GM19463 (cell line): ENCODE measurements around the gene TP53I11.

Experiments used
- ATAC-seq: cut with Tn5 transposase; IDR thresholded peaks from one replicate; pipeline ENCODE4 v1.9.1; 2021; ENCODE audit warnings: mild to moderate bottlenecking, moderate library complexity; ENCODE audit not compliant: unreplicated experiment

Gene TP53I11

DNA sequence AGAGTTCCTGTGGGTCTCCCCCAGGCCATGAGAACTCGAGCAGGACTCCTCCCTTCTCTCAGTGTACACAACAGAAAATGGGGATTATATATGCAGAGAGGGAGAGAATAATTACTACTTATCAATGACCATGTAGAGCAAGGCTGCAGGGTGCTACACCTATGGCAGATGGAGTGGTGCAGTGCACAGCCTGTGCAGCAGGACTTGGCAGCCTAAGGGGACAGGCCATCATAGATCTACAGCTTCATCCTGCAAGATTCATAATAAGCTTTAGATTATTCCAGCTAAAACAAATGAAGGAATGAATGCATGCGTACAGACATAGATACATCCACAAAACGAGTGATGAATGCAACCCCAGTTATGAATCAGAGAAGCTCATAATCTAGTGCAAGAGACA, 8.4 kb upstream of the TP53I11 start:
- no peak for ATAC-seq

DNA sequence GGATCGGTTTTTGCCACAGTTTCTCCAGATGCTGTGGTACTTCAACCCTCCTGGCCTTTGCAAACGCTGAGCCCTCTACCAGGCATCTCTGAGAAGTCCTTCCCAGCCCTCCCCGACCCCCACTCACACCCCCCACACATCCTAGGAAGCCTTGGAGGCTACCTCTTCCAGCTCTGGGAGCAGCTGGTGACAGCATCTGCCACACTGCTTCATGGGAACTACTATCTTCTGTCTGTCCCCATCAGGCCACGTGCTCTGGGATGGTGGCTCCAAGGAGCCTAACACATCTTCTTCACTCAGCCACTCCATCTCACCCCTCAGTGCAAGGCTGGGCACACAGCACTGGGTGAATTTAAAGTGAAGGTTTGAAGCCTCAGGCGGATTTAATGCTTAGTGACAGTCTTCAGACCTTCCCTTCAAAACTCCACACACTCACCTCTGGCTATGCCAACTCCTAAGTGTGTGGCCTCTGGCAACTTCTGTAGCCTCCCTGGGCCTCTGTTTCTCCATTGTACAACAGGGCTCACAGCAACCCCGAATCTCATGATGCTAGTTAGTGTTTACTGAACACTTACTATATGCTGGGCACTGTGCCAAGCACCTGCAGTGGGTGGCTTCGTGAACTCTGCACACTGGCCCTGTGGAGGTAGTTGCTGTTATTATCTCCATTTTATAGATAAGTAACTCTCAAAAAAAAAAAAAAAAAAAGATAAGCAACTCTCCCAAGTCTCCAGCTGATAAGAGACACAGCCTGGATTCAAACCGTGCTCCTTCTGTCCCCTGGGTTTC, 7.3 kb upstream of the TP53I11 start:
- no peak for ATAC-seq

DNA sequence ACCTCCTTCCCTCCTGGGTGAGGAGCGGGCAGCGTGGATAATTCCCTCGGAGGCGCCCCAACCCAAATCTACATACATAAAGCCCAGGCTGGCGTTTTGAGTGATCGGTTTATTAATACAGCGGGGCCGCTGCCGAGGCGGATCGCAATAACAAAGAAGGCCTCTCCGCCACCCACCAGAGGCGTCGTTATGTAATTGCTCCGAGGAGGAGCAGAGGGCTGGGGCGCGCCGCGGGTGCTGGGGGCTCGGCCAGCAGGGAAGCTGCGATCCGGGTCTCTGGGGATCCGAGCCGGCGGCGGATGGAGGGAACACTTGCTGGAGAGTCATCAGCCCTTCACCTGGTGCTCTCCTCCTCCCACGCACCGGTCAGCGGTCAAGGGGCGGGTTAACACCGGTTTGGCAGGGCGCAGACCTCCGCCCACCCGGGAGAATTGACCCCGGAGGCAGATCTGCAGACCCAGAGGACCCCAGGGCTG, 6.4 kb upstream of the TP53I11 start:
- no peak for ATAC-seq

DNA sequence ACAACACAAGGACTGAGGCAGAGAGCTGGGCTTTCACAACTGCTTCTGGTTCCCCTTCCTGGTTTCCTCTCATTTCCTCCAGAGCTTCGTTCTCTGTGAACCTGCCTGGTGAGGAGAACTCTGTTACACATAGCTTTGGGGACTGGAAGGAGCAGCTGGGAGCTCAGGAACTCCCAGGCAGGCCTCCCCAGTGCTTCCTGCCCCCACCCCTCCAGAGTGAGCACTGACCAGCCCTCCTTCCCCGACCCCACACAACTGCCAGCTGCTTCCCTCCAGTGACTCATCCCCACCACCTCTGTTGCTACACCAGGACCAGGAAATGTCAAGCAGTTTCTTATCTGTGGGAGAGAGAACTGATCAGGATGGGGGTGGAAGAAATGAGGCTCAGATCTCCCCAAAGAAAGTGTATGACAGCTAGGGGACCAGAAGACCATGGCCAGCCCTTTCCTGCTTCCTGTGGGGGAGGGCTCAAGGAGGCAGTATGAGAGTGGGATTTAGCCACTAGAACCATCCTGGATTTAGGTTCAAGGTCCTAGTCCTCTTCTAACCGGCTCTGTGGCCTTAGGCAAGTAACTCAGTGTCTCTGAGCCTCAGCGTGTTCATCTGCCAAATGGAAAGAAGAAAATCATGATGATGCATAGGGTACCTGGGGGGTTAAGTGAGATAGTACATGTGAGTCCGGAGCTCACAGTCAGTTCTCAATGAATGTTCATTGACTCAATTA, 4.5 kb upstream of the TP53I11 start:
- no peak for ATAC-seq

- ATAC-seq: no peak
Observed at GRCh38 chr11:44954051-44954906, 3.6 kb upstream of the TP53I11 start.

DNA sequence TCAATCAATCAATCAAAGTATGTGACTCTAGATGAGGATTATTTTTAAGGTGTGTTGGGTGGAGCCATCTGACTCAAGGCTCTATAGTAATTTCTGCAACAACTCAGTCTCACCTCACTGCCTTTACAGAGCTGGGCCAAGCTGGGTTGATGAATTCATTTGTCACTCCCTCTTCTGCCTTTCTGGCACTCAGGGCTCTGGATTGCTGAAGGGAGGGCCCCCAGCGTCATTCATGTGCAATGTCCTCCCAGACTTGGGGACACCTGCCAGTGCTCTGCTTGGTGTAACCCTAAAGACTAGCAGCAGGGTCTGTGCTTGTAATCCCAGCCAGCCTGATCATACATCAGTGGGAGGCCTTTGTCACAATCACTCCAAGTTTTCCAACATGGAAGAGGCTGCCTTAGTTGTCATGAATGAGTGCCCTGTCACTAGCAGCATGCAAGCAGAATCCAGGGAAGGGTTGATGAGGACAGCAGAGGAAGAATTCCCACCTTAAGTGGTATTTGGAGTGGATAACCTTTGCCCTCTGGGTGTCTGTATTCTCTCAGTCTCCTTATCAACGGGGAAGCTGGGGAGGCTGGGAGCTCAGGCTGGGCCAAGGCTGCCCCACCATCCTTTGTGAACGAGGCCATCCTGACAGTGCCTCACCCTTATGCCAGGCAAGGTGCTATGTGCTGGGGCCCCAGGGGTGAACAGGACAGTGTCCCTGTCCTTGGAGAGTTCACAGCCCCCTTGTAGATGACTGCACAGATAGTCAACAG, 2.0 kb upstream of the TP53I11 start:
- no peak for ATAC-seq

DNA sequence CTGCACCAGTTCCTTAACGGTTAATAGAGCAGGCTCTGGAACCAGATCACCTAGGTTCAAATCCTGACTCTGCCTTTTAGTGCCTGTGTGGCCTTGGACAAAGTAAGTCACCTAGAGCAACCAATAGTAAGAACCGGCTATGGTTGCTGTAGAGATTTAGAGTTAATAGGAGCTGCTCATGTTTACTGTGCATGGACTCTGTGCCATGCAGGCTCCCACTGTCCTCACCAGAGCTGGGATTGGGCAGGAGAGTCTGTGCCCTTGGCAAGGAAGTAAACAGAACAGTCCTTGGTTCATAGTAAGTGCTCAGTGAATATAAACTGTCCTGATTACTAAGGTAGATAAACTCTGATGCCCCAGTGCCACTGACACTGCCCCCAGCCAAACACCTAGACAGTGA, 1.4 kb upstream of the TP53I11 start:
- no peak for ATAC-seq

GRCh38 chr11:44950031-44950624, 555 bp downstream of the TP53I11 start:
- no peak for ATAC-seq

- ATAC-seq: no peak
Observed at GRCh38 chr11:44949160-44950030, 1.3 kb downstream of the TP53I11 start.

DNA sequence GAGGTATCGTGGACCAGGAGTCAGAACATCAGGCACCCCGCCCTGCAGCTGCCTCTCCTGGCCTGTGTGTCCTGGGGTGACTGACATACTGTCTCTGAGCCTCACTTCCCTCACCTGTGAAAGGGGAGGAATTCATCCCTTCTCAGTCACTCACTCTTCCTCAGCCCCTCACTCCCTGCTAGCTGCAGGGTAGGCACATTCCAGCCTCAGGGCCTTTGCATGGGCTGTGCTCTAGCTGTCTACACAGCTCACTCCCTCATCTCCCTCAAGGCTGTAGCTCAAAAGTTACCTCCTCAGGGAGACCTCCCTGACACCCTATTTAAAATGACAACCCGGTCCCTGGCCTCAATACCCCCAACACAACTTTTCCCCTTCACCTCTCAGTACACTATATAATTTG, 2.5 kb downstream of the TP53I11 start:
- no peak for ATAC-seq

DNA sequence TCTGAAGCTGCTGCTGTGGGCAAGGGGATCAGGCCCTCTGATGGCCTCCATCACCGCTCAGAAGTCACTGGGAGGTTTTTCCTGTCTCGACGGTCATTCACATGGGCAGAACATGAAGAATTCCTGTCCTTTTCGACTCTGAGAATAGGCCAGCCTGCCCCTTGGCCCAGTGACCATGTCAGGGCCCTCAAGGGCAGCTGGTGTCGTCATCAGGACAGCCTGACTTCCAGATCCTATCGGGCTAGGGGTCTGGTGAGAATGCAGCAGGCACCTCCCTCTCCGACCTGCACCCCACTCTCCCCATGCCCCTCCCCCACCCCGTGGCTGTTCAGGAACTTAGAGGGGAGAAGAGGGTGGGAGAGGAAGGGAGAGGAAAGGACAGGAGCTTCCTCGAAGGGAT, 3.6 kb downstream of the TP53I11 start:
- no peak for ATAC-seq

- ATAC-seq: no peak
Observed at GRCh38 chr11:44946263-44946662, 4.4 kb downstream of the TP53I11 start.

- no peak for ATAC-seq
Observed at GRCh38 chr11:44945666-44946065, 5.0 kb downstream of the TP53I11 start.

DNA sequence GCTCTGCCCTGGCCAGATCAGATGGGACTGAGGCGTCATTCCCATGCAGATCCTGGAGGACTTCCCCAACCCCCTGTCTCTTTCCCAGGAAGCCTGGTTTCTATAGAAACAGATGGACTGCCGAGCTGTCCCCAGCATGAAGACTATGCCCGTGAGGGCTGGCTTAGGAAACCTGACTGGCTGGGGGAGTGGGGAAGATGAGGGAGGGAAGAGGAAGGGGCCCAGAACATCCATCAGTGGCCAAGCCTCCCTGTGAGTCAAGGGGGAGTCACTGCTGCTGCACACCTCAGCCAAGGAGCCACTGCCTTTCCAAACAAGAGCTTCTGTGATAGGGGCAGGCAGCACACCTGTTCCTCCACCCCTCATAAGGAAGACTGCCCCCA, 5.8 kb downstream of the TP53I11 start:
- ATAC-seq: no peak

GRCh38 chr11:44944181-44944852, 6.4 kb downstream of the TP53I11 start:
- no peak for ATAC-seq

DNA sequence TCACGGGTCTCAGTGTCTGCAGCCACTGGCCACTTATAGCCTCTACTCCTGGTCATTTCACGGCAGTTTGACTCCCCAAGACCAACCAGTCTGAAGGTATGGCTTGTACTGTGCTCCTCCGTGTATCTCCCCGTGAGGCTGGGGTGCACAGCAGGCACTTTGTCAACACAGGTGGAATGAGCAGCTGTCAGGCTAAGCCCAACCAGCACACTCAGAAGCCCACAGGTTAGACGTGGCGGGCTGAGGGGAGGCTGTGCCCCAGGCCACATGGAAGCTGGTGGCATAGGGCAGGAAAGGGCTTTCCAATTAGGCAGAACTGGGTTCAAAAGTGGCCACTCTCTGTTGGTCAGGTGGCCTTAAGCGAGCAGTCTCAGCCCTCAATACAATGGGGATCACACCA, 7.0 kb downstream of the TP53I11 start:
- no peak for ATAC-seq

GRCh38 chr11:44943118-44943517, 7.6 kb downstream of the TP53I11 start:
- peak; percentile 83 for ATAC-seq

GRCh38 chr11:44942029-44942955, 8.4 kb downstream of the TP53I11 start:
- ATAC-seq: no peak
